DMS 273 (cell line): ENCODE measurements around the gene IL23A.

Experiments
- DNase-seq: peaks from one replicate; lab custom pipeline; 2025; ENCODE audit not compliant: unreplicated experiment; lab: John Stamatoyannopoulos, UW

IL23A gene

GRCh38 chr12:56359851-56360767 lies 21.4 kb downstream of the IL23A start, which contains the start of gene STAT2:
TSS of gene STAT2 (minus strand) at chr12:56360107. CDS start at chr12:56356571, 3,536 bp downstream.
- peak; percentile 99 for DNase-seq

GRCh38 chr12:56361487-56362129 lies 22.9 kb downstream of the IL23A start:
- DNase-seq = no peak

- DNase-seq = no peak
Measured at GRCh38 chr12:56362130-56363059, 23.7 kb downstream of the IL23A start, which contains the start of gene APOF. TSS of gene APOF (minus strand) at chr12:56362857. CDS start at chr12:56362745, 112 bp downstream.

GRCh38 chr12:56366948-56367347 lies 28.3 kb downstream of the IL23A start:
- no peak for DNase-seq

GRCh38 chr12:56373515-56373914 lies 34.8 kb downstream of the IL23A start:
- DNase-seq = no peak

GRCh38 chr12:56374726-56375597 lies 36.3 kb downstream of the IL23A start:
- DNase-seq = no peak

- DNase-seq = no peak
Measured at GRCh38 chr12:56375598-56376434, 37.1 kb downstream of the IL23A start.

GRCh38 chr12:56377310-56377988 lies 38.8 kb downstream of the IL23A start:
- DNase-seq = no peak

- DNase-seq = no peak
Measured at GRCh38 chr12:56377989-56378316, 39.3 kb downstream of the IL23A start.

- DNase-seq = no peak
Measured at GRCh38 chr12:56382611-56383010, 43.9 kb downstream of the IL23A start.

- peak; percentile 11 for DNase-seq
Measured at GRCh38 chr12:56385873-56386272, 47.2 kb downstream of the IL23A start.

GRCh38 chr12:56387152-56387736 lies 48.6 kb downstream of the IL23A start:
- no peak for DNase-seq

GRCh38 chr12:56389412-56389811 lies 50.7 kb downstream of the IL23A start:
- DNase-seq = no peak
